HepG2 (cell line): ENCODE data around the gene PDIA5. TPM values are rescaled to one million over a fixed set of nuclear protein-coding genes. Genes with fewer than 3 reads are reported as not detected.

Experiments used
- AHR ChIP-seq: IDR thresholded peaks from 2 replicates; pipeline ENCODE4 v1.6.1; 2018; ENCODE audit warnings: missing genetic modification reagents, missing compliant biosample characterization
- ARNTL ChIP-seq: sonication (generic); formaldehyde crosslinking; IDR thresholded peaks from 2 replicates; pipeline ENCODE4 v1.4.0; 2020; ENCODE audit warnings: mild to moderate bottlenecking, missing genetic modification reagents
- DR1 ChIP-seq: sonication (generic); formaldehyde crosslinking; IDR thresholded peaks from 2 replicates; pipeline ENCODE4 v1.8.0; 2021; ENCODE audit warnings: mild to moderate bottlenecking, missing genetic modification reagents, inconsistent platforms
- HMG20B ChIP-seq: conservative IDR thresholded peaks from 2 replicates; pipeline ENCODE4 v1.6.1; 2016; ENCODE audit warnings: missing genetic modification reagents, missing compliant biosample characterization
- HNRNPL ChIP-seq: fragments of 200-400 bp; formaldehyde crosslinking; IDR thresholded peaks from 2 replicates; pipeline ENCODE4 v1.6.1; 2017; ENCODE audit warnings: mild to moderate bottlenecking, low read depth, low read length
- HNRNPUL1 ChIP-seq: fragments of 200-400 bp; formaldehyde crosslinking; IDR thresholded peaks from 2 replicates; pipeline ENCODE4 v1.6.1; 2017; ENCODE audit warnings: low read depth, mild to moderate bottlenecking, low read length, moderate library complexity
- JUNB ChIP-seq: sonication (generic); formaldehyde crosslinking; IDR thresholded peaks from 2 replicates; pipeline ENCODE4 v1.8.0; 2022; ENCODE audit warnings: missing genetic modification reagents, mild to moderate bottlenecking, borderline replicate concordance
- LRRFIP1 ChIP-seq: sonication (generic); formaldehyde crosslinking; conservative IDR thresholded peaks from 2 replicates; pipeline ENCODE4 v1.4.0; 2020; ENCODE audit warnings: missing genetic modification reagents
- MNT ChIP-seq: fragments of 450-650 bp; IDR thresholded peaks from 2 replicates; pipeline ENCODE4 v1.6.1; 2016
- NFRKB ChIP-seq: fragments of 450-650 bp; IDR thresholded peaks from 2 replicates; pipeline ENCODE4 v1.6.1; 2017
- PLRG1 ChIP-seq: fragments of 450-650 bp; conservative IDR thresholded peaks from 2 replicates; pipeline ENCODE4 v1.6.1; 2016
- RARA ChIP-seq: IDR thresholded peaks from 2 replicates; pipeline ENCODE4 v1.6.1; 2016; ENCODE audit warnings: missing genetic modification reagents, missing compliant biosample characterization
- ZHX1 ChIP-seq: sonication (generic); formaldehyde crosslinking; IDR thresholded peaks from 2 replicates; pipeline ENCODE4 v1.8.1; 2022; ENCODE audit warnings: low read depth, mild to moderate bottlenecking, missing genetic modification reagents
- ZKSCAN5 ChIP-seq: sonication (generic); formaldehyde crosslinking; IDR thresholded peaks from 2 replicates; pipeline ENCODE4 v1.5.1; 2020; ENCODE audit warnings: mild to moderate bottlenecking, missing genetic modification reagents
- ZNF326 ChIP-seq: sonication (generic); formaldehyde crosslinking; IDR thresholded peaks from 2 replicates; pipeline ENCODE4 v1.4.0; 2020; ENCODE audit warnings: missing genetic modification reagents, borderline replicate concordance
- ZNF788 ChIP-seq: sonication (generic); formaldehyde crosslinking; IDR thresholded peaks from 2 replicates; pipeline ENCODE4 v1.5.0; 2020; ENCODE audit warnings: mild to moderate bottlenecking, missing genetic modification reagents, borderline replicate concordance
- ZSCAN31 ChIP-seq: sonication (generic); formaldehyde crosslinking; IDR thresholded peaks from 2 replicates; pipeline ENCODE4 v1.5.0; 2020; ENCODE audit warnings: low read depth, mild to moderate bottlenecking, missing genetic modification reagents
- polyA plus RNA-seq, 8 experiments: library from polyadenylated mRNA; depleted of rRNA in 3 of 8; stranded (reverse) in 7 of 8; unstranded in 1 of 8; fragments of >200 nt; fragmentation: Illumina TruSeq in 4 of 8; extraction: Trizol in 4 of 8; gene quantifications; 2 replicates each; pipeline versions ENCODE4 v1.2.1 to v1.2.3, GENCODE V29; 2011 to 2016; ENCODE audit warnings: low read depth in 4 of 8, missing spikeins in 1 of 8, mixed read lengths in 1 of 8; ENCODE audit not compliant: insufficient read depth in 1 of 8
- total RNA-seq, 5 experiments: library from RNA; depleted of rRNA; stranded (reverse); fragments of >200 nt; fragmentation: Illumina TruSeq; extraction: Trizol; gene quantifications; 2 replicates each; pipeline ENCODE4 v1.2.3, GENCODE V29; 2016; ENCODE audit warnings: low read depth in 1 of 5
- TF ChIP-seq, protein P1 (sequence below): sonication (generic); formaldehyde crosslinking; conservative IDR thresholded peaks from 2 replicates; pipeline ENCODE4 v1.4.0; 2020; ENCODE audit warnings: missing genetic modification reagents
- TF ChIP-seq, protein P2 (sequence below): sonication (generic); formaldehyde crosslinking; IDR thresholded peaks from 2 replicates; pipeline ENCODE4 v1.5.0; 2020; ENCODE audit warnings: missing genetic modification reagents
- TF ChIP-seq, protein P3 (sequence below): sonication (generic); formaldehyde crosslinking; IDR thresholded peaks from 2 replicates; pipeline ENCODE4 v1.4.0; 2020; ENCODE audit warnings: missing genetic modification reagents, low read depth, mild to moderate bottlenecking, borderline replicate concordance

PDIA5 gene
- total and polyA plus RNA-seq, 2 of the 13 experiments (the other 11 are each of a cell fraction or from before 2014, with no cell fraction given): 51.3 to 74.3 TPM

DNA sequence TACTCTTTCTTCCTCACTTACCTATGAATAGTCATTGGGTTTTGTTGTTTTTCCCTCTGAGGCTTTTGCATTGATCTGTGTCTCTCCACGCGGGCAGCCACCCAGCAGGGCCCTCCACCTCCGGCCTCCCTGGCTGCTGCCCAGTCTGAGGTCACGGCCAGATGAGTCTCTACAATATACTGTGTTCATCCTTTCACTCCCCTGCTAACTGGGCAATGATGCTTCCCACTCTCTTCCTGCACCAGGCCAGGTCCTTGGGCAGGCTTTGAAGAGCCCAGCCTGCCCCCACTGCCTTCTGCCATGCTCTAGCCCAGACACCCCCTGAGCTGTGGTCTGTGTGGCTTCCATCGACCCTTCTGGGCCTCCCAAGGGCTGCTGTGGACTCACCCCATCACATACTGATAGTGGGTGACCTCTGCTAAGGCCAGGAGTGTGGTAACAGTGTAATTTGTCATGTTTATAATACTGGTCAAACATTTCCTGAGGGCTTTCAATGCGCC lies 18.0 kb downstream of the PDIA5 start (continued):
- TF ChIP-seq ZKSCAN5 (no peak), PLRG1 (no peak), ZNF326 (CRISPR knock-in tag) (no peak), LRRFIP1 (CRISPR knock-in tag) (no peak), HNRNPUL1 (no peak), MNT (no peak), ARNTL (CRISPR knock-in tag) (no peak; the same call in 1 of the 2 replicates), ZHX1 (CRISPR knock-in tag) (no peak), HMG20B (no peak), DR1 (CRISPR knock-in tag) (no peak), ZSCAN31 (no peak; the same call in 1 of the 2 replicates), JUNB (CRISPR knock-in tag) (no peak), ZNF788 (CRISPR knock-in tag) (0 out of 2 replicates have a peak, but pooled peaks have one; percentile 11), HNRNPL (0 out of 2 replicates have a peak, but pooled peaks have one; percentile 31), RARA (peak; percentile 78), AHR (no peak), NFRKB (no peak)
- TF ChIP-seq, protein P1, sequence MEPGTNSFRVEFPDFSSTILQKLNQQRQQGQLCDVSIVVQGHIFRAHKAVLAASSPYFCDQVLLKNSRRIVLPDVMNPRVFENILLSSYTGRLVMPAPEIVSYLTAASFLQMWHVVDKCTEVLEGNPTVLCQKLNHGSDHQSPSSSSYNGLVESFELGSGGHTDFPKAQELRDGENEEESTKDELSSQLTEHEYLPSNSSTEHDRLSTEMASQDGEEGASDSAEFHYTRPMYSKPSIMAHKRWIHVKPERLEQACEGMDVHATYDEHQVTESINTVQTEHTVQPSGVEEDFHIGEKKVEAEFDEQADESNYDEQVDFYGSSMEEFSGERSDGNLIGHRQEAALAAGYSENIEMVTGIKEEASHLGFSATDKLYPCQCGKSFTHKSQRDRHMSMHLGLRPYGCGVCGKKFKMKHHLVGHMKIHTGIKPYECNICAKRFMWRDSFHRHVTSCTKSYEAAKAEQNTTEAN (CRISPR knock-in tag): no peak
- TF ChIP-seq, protein P2, sequence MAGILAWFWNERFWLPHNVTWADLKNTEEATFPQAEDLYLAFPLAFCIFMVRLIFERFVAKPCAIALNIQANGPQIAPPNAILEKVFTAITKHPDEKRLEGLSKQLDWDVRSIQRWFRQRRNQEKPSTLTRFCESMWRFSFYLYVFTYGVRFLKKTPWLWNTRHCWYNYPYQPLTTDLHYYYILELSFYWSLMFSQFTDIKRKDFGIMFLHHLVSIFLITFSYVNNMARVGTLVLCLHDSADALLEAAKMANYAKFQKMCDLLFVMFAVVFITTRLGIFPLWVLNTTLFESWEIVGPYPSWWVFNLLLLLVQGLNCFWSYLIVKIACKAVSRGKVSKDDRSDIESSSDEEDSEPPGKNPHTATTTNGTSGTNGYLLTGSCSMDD (CRISPR knock-in tag): no peak
- TF ChIP-seq, protein P3, sequence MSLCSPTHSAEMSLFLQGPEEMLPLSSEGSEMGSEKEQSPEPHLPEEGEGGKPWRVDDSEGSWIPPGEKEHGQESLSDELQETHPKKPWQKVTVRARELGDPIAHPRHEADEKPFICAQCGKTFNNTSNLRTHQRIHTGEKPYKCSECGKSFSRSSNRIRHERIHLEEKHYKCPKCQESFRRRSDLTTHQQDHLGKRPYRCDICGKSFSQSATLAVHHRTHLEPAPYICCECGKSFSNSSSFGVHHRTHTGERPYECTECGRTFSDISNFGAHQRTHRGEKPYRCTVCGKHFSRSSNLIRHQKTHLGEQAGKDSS (CRISPR knock-in tag): no peak
